ENCODE data around the gene CEP164. TPM values are rescaled to one million over a fixed set of nuclear protein-coding genes. Genes with fewer than 3 reads are reported as not detected.

Gene CEP164
- total and polyA plus RNA-seq, 10 of the 15 experiments (the other 5 are each of a cell fraction or from before 2014, with no cell fraction given), result 4.2 to 31.2 (median 20.2) TPM

- no peaks in the 10 kb centered on the region for H4K20me1 ChIP-seq (ENCODE audit: control insufficient read depth, insufficient read depth)
- no peak for TF ChIP-seq ASH2L (IDR thresholded peaks at IDR 0.05; ENCODE audit: borderline replicate concordance, low read depth)
- no peak for TF ChIP-seq STAT1 (conservative IDR thresholded peaks at IDR 0.05)
- no peak for TF ChIP-seq CBX5 (IDR thresholded peaks at IDR 0.05; ENCODE audit: low read depth)
- TF ChIP-seq REST (IDR thresholded peaks at IDR 0.05; ENCODE audit: low read depth, low read length), result no peak
- no peak for TF ChIP-seq CEBPZ (IDR thresholded peaks at IDR 0.05; ENCODE audit: low read depth, low read length)
- ChIA-PET RAD21 (ENCODE audit: unreplicated experiment) (no interaction called here), SMC1A (ENCODE audit: uncharacterized antibody, unreplicated experiment) (no interaction called here), CTCF (interaction anchor here (1.0 kb wide), 1 partner anchor 17 kb away, joined by 5 read pairs; no protein-coding TSS in a partner anchor), POLR2A (no interaction called here)
- no peaks in the 10 kb centered on the region for H3K4me1 ChIP-seq (ENCODE audit: control insufficient read depth, insufficient read depth, low read length)
- H3K36me3 ChIP-seq (ENCODE audit: control insufficient read depth in 2 of 2, insufficient read depth in 2 of 2, low read length in 1 of 2), result peaks cover 0 to 7% of the 10 kb centered on the region in 2 experiments; a peak in 2 of 4 replicates
- in situ Hi-C loops (cut with MboI), result no loop called here
- no peak for ATAC-seq
- no peak overlapping the region for H3K27ac ChIP-seq (ENCODE audit: control insufficient read depth, insufficient read depth)
- WGBS (ENCODE audit: insufficient coverage, insufficient replicate concordance, low lambda C conversion rate, missing lambda C conversion rate), result 78% methylated on average over 12 of the region's 12 CpGs
- H3K9me3 ChIP-seq (replicated peaks; ENCODE audit: control insufficient read depth, insufficient read depth, low read length), result peaks cover 4% of the 10 kb centered on the region; the same call in 2 of the 3 replicates
- no peak for FAIRE-seq
- no peak overlapping the region for H3K4me2 ChIP-seq (ENCODE audit: control insufficient read depth, insufficient read depth)
- intact Hi-C loops (cut with micrococcal nuclease; ENCODE audit: unreplicated experiment), result no loop called here
- no peak overlapping the region for H3K9ac ChIP-seq (ENCODE audit: control insufficient read depth, insufficient read depth, low read length)
- no peaks in the 10 kb centered on the region for H3K27me3 ChIP-seq (replicated peaks in 1 of 2; ENCODE audit: control insufficient read depth in 2 of 2, insufficient read depth in 2 of 2, low read length in 1 of 2)
- no peak for DNase-seq (ENCODE audit: low read depth, low spot score)
- BruUV-seq (replicated peaks), result no TSS peak
- H2AFZ ChIP-seq (ENCODE audit: control insufficient read depth, low read depth, low read length), result no peak overlapping the region
- H3K79me2 ChIP-seq (ENCODE audit: control insufficient read depth, insufficient read depth, low read length), result no peaks in the 10 kb centered on the region
- no peak overlapping the region for H3K4me3 ChIP-seq
Measured at GRCh38 chr11:117409511-117409910, 81.9 kb downstream of the CEP164 start.

Measured in GM12878 (cell line).